Gastroesophageal sphincter (tissue), 3 donors: ENCODE results near the gene SV2B.

ENCODE experiments used
- EP300 ChIP-seq: sonication (generic); formaldehyde crosslinking; IDR thresholded peaks from one replicate; pipeline ENCODE4 v1.6.1; 2017; ENCODE audit warnings: antibody characterized with exemption, mild to moderate bottlenecking
- POLR2A ChIP-seq, 2 donors: fragments of 450-650 bp; IDR thresholded peaks; one replicate each; pipeline ENCODE4 v1.6.1; 2017; ENCODE audit warnings: antibody characterized with exemption in 2 of 2, mild to moderate bottlenecking in 2 of 2, moderate library complexity in 1 of 2
- TF ChIP-seq, protein P1 (sequence below), 4 experiments: fragments of 200-600 bp in 2 of 4; fragments of 450-650 bp in 2 of 4; sonication (generic) in 1 of 4; IDR thresholded peaks; one replicate each; pipeline ENCODE4 v1.5.1; 2017 to 2019; ENCODE audit warnings: antibody characterized with exemption in 4 of 4, mild to moderate bottlenecking in 2 of 4, moderate library complexity in 2 of 4

DNA sequence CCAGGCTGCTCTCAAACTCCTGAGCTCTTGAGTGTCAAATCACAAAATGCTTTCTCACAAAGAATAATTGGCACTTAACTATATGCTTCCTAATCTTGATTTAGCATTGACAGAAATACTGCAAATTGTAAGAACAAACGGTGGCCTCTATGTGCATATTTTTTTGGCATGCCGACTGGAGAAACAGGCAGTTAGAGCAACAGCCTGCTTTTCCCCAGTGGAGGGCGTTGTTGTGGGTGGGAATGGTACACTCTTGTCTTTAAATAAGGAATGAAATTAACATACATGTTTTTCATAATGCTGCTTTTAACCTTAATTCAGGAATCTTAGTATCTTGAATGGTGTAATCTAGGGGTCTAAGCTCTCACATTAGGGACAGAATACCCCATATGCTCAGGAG lies 31.1 kb upstream of the SV2B start:
- TF ChIP-seq, protein P1, sequence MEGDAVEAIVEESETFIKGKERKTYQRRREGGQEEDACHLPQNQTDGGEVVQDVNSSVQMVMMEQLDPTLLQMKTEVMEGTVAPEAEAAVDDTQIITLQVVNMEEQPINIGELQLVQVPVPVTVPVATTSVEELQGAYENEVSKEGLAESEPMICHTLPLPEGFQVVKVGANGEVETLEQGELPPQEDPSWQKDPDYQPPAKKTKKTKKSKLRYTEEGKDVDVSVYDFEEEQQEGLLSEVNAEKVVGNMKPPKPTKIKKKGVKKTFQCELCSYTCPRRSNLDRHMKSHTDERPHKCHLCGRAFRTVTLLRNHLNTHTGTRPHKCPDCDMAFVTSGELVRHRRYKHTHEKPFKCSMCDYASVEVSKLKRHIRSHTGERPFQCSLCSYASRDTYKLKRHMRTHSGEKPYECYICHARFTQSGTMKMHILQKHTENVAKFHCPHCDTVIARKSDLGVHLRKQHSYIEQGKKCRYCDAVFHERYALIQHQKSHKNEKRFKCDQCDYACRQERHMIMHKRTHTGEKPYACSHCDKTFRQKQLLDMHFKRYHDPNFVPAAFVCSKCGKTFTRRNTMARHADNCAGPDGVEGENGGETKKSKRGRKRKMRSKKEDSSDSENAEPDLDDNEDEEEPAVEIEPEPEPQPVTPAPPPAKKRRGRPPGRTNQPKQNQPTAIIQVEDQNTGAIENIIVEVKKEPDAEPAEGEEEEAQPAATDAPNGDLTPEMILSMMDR (IDR thresholded peaks at IDR 0.05), result no peak
- no peak for TF ChIP-seq EP300
- TF ChIP-seq POLR2A (IDR thresholded peaks at IDR 0.05), result no peak
